ENCODE results near the gene ELF2.
"Not testable (repeated sequence)": the region's sequence is repeated elsewhere in the genome, so short reads cannot be mapped to it uniquely, and the experiment has no call there.

The ELF2 gene

GRCh38 chr4:139028191-139028661 is 148.8 kb downstream of the ELF2 start:
- Histone ChIP-seq H3K4me1 (ENCODE audit: control insufficient read depth, insufficient read depth, low read length) (peaks cover 13% of the 10 kb centered on the region), H3K36me3 (ENCODE audit: insufficient read depth, low read length) (no peaks in the 10 kb centered on the region), H3K4me3 (ENCODE audit: low read length) (no peak overlapping the region), H3K9ac (ENCODE audit: low read depth, low read length) (no peak overlapping the region), H3K9me3 (replicated peaks; ENCODE audit: low read length) (no peaks in the 10 kb centered on the region), H3K27me3 (ENCODE audit: control insufficient read depth, insufficient read depth, low read length) (no peaks in the 10 kb centered on the region), H3K4me2 (ENCODE audit: low read length) (no peak overlapping the region)

GRCh38 chr4:139027776-139028175 is 149.2 kb downstream of the ELF2 start:
- Histone ChIP-seq H3K9me3 (replicated peaks; ENCODE audit: low read length) (no peaks in the 10 kb centered on the region), H3K4me1 (ENCODE audit: control insufficient read depth, insufficient read depth, low read length) (peaks cover 13% of the 10 kb centered on the region), H3K9ac (ENCODE audit: low read depth, low read length) (no peak overlapping the region), H3K4me3 (ENCODE audit: low read length) (no peak overlapping the region), H3K27me3 (ENCODE audit: control insufficient read depth, insufficient read depth, low read length) (no peaks in the 10 kb centered on the region), H3K4me2 (ENCODE audit: low read length) (no peak overlapping the region), H3K36me3 (ENCODE audit: insufficient read depth, low read length) (no peaks in the 10 kb centered on the region)

GRCh38 chr4:139025841-139026240 is 151.2 kb downstream of the ELF2 start:
- peaks cover 13% of the 10 kb centered on the region for H3K4me1 ChIP-seq (ENCODE audit: control insufficient read depth, insufficient read depth, low read length)
- H3K27me3 ChIP-seq (ENCODE audit: control insufficient read depth, insufficient read depth, low read length), result no peaks in the 10 kb centered on the region
- H3K4me2 ChIP-seq (ENCODE audit: low read length), result no peak overlapping the region

GRCh38 chr4:139024686-139025085 is 152.3 kb downstream of the ELF2 start:
- H3K4me2 ChIP-seq (ENCODE audit: low read length), result no peak overlapping the region
- no peaks in the 10 kb centered on the region for H3K9me3 ChIP-seq (replicated peaks; ENCODE audit: low read length)
- H3K36me3 ChIP-seq (ENCODE audit: insufficient read depth, low read length), result no peaks in the 10 kb centered on the region
- no peak overlapping the region for H3K4me3 ChIP-seq (ENCODE audit: low read length)
- no peaks in the 10 kb centered on the region for H3K27me3 ChIP-seq (ENCODE audit: control insufficient read depth, insufficient read depth, low read length)
- H3K4me1 ChIP-seq (ENCODE audit: control insufficient read depth, insufficient read depth, low read length), result peaks cover 16% of the 10 kb centered on the region
- H3K9ac ChIP-seq (ENCODE audit: low read depth, low read length), result no peak overlapping the region

More at GRCh38 chr4:139025841-139026240, 151.2 kb downstream of the ELF2 start:
- Histone ChIP-seq H3K4me3 (ENCODE audit: low read length) (no peak overlapping the region), H3K9me3 (replicated peaks; ENCODE audit: low read length) (no peaks in the 10 kb centered on the region), H3K36me3 (ENCODE audit: insufficient read depth, low read length) (no peaks in the 10 kb centered on the region), H3K9ac (ENCODE audit: low read depth, low read length) (no peak overlapping the region)

GRCh38 chr4:139022835-139023234 is 154.2 kb downstream of the ELF2 start:
- H3K36me3 ChIP-seq (ENCODE audit: insufficient read depth, low read length), result no peaks in the 10 kb centered on the region
- no peaks in the 10 kb centered on the region for H3K27me3 ChIP-seq (ENCODE audit: control insufficient read depth, insufficient read depth, low read length)
- no peak overlapping the region for H3K4me3 ChIP-seq (ENCODE audit: low read length)
- no peak overlapping the region for H3K9ac ChIP-seq (ENCODE audit: low read depth, low read length)
- no peaks in the 10 kb centered on the region for H3K9me3 ChIP-seq (replicated peaks; ENCODE audit: low read length)
- no peak overlapping the region for H3K4me2 ChIP-seq (ENCODE audit: low read length)
- H3K4me1 ChIP-seq (ENCODE audit: control insufficient read depth, insufficient read depth, low read length), result peaks cover 28% of the 10 kb centered on the region

GRCh38 chr4:139021071-139021470 is 155.9 kb downstream of the ELF2 start:
- not testable (repeated sequence) for H3K4me2 ChIP-seq (ENCODE audit: low read length); H3K4me3 ChIP-seq (ENCODE audit: low read length); H3K9me3 ChIP-seq (replicated peaks; ENCODE audit: low read length); H3K9ac ChIP-seq (ENCODE audit: low read depth, low read length); H3K36me3 ChIP-seq (ENCODE audit: insufficient read depth, low read length); H3K27me3 ChIP-seq (ENCODE audit: control insufficient read depth, insufficient read depth, low read length)
- H3K4me1 ChIP-seq (ENCODE audit: control insufficient read depth, insufficient read depth, low read length), result peaks cover 27% of the 10 kb centered on the region

- H3K4me2 ChIP-seq (ENCODE audit: low read length), result no peak overlapping the region
- no peaks in the 10 kb centered on the region for H3K27me3 ChIP-seq (ENCODE audit: control insufficient read depth, insufficient read depth, low read length)
- no peaks in the 10 kb centered on the region for H3K36me3 ChIP-seq (ENCODE audit: insufficient read depth, low read length)
- H3K9ac ChIP-seq (ENCODE audit: low read depth, low read length), result no peak overlapping the region
- H3K9me3 ChIP-seq (replicated peaks; ENCODE audit: low read length), result no peaks in the 10 kb centered on the region
- H3K4me3 ChIP-seq (ENCODE audit: low read length), result no peak overlapping the region
- H3K4me1 ChIP-seq (ENCODE audit: control insufficient read depth, insufficient read depth, low read length), result peaks cover 27% of the 10 kb centered on the region
These were observed 156.6 kb downstream of the ELF2 start for GRCh38 chr4:139020384-139020783.

- Histone ChIP-seq H3K36me3 (ENCODE audit: insufficient read depth, low read length) (no peaks in the 10 kb centered on the region), H3K4me3 (ENCODE audit: low read length) (peak overlapping the region; percentile 33), H3K4me1 (ENCODE audit: control insufficient read depth, insufficient read depth, low read length) (peaks cover 34% of the 10 kb centered on the region), H3K27me3 (ENCODE audit: control insufficient read depth, insufficient read depth, low read length) (no peaks in the 10 kb centered on the region), H3K9me3 (replicated peaks; ENCODE audit: low read length) (no peaks in the 10 kb centered on the region), H3K9ac (ENCODE audit: low read depth, low read length) (no peak overlapping the region), H3K4me2 (ENCODE audit: low read length) (peak overlapping the region; percentile 76)
These were observed 157.9 kb downstream of the ELF2 start for GRCh38 chr4:139018971-139019758.

- H3K9ac ChIP-seq (ENCODE audit: low read depth, low read length), result peak overlapping the region; percentile 31
- peak overlapping the region; percentile 76 for H3K4me2 ChIP-seq (ENCODE audit: low read length)
- H3K27me3 ChIP-seq (ENCODE audit: control insufficient read depth, insufficient read depth, low read length), result no peaks in the 10 kb centered on the region
- peak overlapping the region; percentile 33 for H3K4me3 ChIP-seq (ENCODE audit: low read length)
- H3K36me3 ChIP-seq (ENCODE audit: insufficient read depth, low read length), result no peaks in the 10 kb centered on the region
- H3K4me1 ChIP-seq (ENCODE audit: control insufficient read depth, insufficient read depth, low read length), result peaks cover 41% of the 10 kb centered on the region
- no peaks in the 10 kb centered on the region for H3K9me3 ChIP-seq (replicated peaks; ENCODE audit: low read length)
These were observed 158.5 kb downstream of the ELF2 start for GRCh38 chr4:139018501-139018900.

- Histone ChIP-seq H3K9ac (ENCODE audit: low read depth, low read length) (peak overlapping the region; percentile 31), H3K4me1 (ENCODE audit: control insufficient read depth, insufficient read depth, low read length) (peaks cover 41% of the 10 kb centered on the region), H3K9me3 (replicated peaks; ENCODE audit: low read length) (no peaks in the 10 kb centered on the region), H3K27me3 (ENCODE audit: control insufficient read depth, insufficient read depth, low read length) (no peaks in the 10 kb centered on the region), H3K4me3 (ENCODE audit: low read length) (peak overlapping the region; percentile 45), H3K4me2 (ENCODE audit: low read length) (peak overlapping the region; percentile 76), H3K36me3 (ENCODE audit: insufficient read depth, low read length) (no peaks in the 10 kb centered on the region)
These were observed 159.2 kb downstream of the ELF2 start for GRCh38 chr4:139017861-139018260.

GRCh38 chr4:139015948-139016471 is 161.0 kb downstream of the ELF2 start:
- no peaks in the 10 kb centered on the region for H3K36me3 ChIP-seq (ENCODE audit: insufficient read depth, low read length)
- H3K4me1 ChIP-seq (ENCODE audit: control insufficient read depth, insufficient read depth, low read length), result peaks cover 41% of the 10 kb centered on the region
- H3K9ac ChIP-seq (ENCODE audit: low read depth, low read length), result peak overlapping the region; percentile 89
- H3K9me3 ChIP-seq (replicated peaks; ENCODE audit: low read length), result no peaks in the 10 kb centered on the region
- H3K4me2 ChIP-seq (ENCODE audit: low read length), result peak overlapping the region; percentile 85
- H3K27me3 ChIP-seq (ENCODE audit: control insufficient read depth, insufficient read depth, low read length), result no peaks in the 10 kb centered on the region
- peak overlapping the region; percentile 78 for H3K4me3 ChIP-seq (ENCODE audit: low read length)

Measured in skeletal muscle satellite cell (primary cell).